Type B pancreatic cell (in vitro differentiated cells): ENCODE measurements around the gene CNTNAP2. TPM values are rescaled to one million over a fixed set of nuclear protein-coding genes. Genes with fewer than 3 reads are reported as not detected.

Experiments
- DNase-seq: peaks from one replicate; pipeline ENCODE4 v3.0.0; 2021; ENCODE audit warnings: mixed read lengths; ENCODE audit not compliant: unreplicated experiment; ENCODE audit errors: extremely low spot score
- H3K27ac Mint-ChIP-seq: 2 replicates; pipeline ENCODE4 v1.8.0; 2021; ENCODE audit warnings: mild to moderate bottlenecking, mixed read lengths
- H3K27me3 Mint-ChIP-seq: 2 replicates; pipeline ENCODE4 v1.8.0; 2021; ENCODE audit warnings: mixed read lengths
- H3K36me3 Mint-ChIP-seq: 2 replicates; pipeline ENCODE4 v1.8.0; 2021; ENCODE audit warnings: mixed read lengths
- H3K4me1 Mint-ChIP-seq: one replicate; pipeline ENCODE4 v1.8.0; 2021; ENCODE audit warnings: mixed read lengths; ENCODE audit not compliant: unreplicated experiment
- H3K4me3 Mint-ChIP-seq: 2 replicates; pipeline ENCODE4 v1.8.0; 2021; ENCODE audit warnings: mild to moderate bottlenecking, mixed read lengths
- H3K9me3 Mint-ChIP-seq: 2 replicates; pipeline ENCODE4 v1.8.0; 2021; ENCODE audit warnings: mixed read lengths
- CTCF ChIP-seq: fragments of 200-600 bp; sonication (generic); conservative IDR thresholded peaks from 2 replicates; pipeline ENCODE4 v1.5.0; 2021; ENCODE audit warnings: antibody characterized with exemption, mild to moderate bottlenecking
- total RNA-seq: library from RNA; stranded (reverse); gene quantifications from 2 replicates; pipeline ENCODE4 v1.2.1, GENCODE V29; 2021; ENCODE audit warnings: low replicate concordance

CNTNAP2 gene
- total RNA-seq, 1 donor from 2014 or later: 26.8 TPM

GRCh38 chr7:148104136-148104716, 1987.6 kb downstream of the CNTNAP2 start:
- no peaks in the 10 kb centered on the region for H3K36me3 Mint-ChIP-seq
- no peak for TF ChIP-seq CTCF
- no peak overlapping the region for H3K27ac Mint-ChIP-seq
- H3K4me3 Mint-ChIP-seq: no peak overlapping the region
- H3K9me3 Mint-ChIP-seq: no peaks in the 10 kb centered on the region
- no peak for DNase-seq
- peaks cover 4% of the 10 kb centered on the region for H3K4me1 Mint-ChIP-seq
- peaks cover 4% of the 10 kb centered on the region for H3K27me3 Mint-ChIP-seq

GRCh38 chr7:148104924-148105323, 1988.3 kb downstream of the CNTNAP2 start:
- no peak for DNase-seq
- Mint-ChIP-seq H3K27me3 (peaks cover 4% of the 10 kb centered on the region), H3K36me3 (no peaks in the 10 kb centered on the region), H3K27ac (no peak overlapping the region), H3K4me3 (no peak overlapping the region), H3K4me1 (peaks cover 4% of the 10 kb centered on the region), H3K9me3 (no peaks in the 10 kb centered on the region)
- no peak for TF ChIP-seq CTCF

- no peak overlapping the region for H3K27ac Mint-ChIP-seq
Observed at GRCh38 chr7:148105853-148106252, 1989.3 kb downstream of the CNTNAP2 start.

GRCh38 chr7:148107443-148108127, 1991.0 kb downstream of the CNTNAP2 start:
- Mint-ChIP-seq H3K36me3 (no peaks in the 10 kb centered on the region), H3K27ac (no peak overlapping the region), H3K9me3 (no peaks in the 10 kb centered on the region), H3K4me3 (no peak overlapping the region), H3K27me3 (peaks cover 4% of the 10 kb centered on the region), H3K4me1 (peaks cover 4% of the 10 kb centered on the region)
- DNase-seq: no peak
- TF ChIP-seq CTCF: no peak

More at GRCh38 chr7:148105853-148106252, 1989.3 kb downstream of the CNTNAP2 start:
- Mint-ChIP-seq H3K36me3 (no peaks in the 10 kb centered on the region), H3K4me3 (no peak overlapping the region), H3K27me3 (peaks cover 4% of the 10 kb centered on the region), H3K9me3 (no peaks in the 10 kb centered on the region), H3K4me1 (peaks cover 4% of the 10 kb centered on the region)
- no peak for DNase-seq
- TF ChIP-seq CTCF: no peak

GRCh38 chr7:148108381-148108780, 1991.8 kb downstream of the CNTNAP2 start:
- no peaks in the 10 kb centered on the region for H3K9me3 Mint-ChIP-seq
- no peak overlapping the region for H3K27ac Mint-ChIP-seq
- no peak for DNase-seq
- peaks cover 4% of the 10 kb centered on the region for H3K4me1 Mint-ChIP-seq
- H3K36me3 Mint-ChIP-seq: no peaks in the 10 kb centered on the region
- H3K4me3 Mint-ChIP-seq: no peak overlapping the region
- no peak for TF ChIP-seq CTCF
- H3K27me3 Mint-ChIP-seq: peaks cover 4% of the 10 kb centered on the region
